Measurements from ENCODE around the gene MAFG. TPM values are rescaled to one million over a fixed set of nuclear protein-coding genes. Genes with fewer than 3 reads are reported as not detected.

Gene MAFG
- total RNA-seq, 1 experiment from 2014 or later = 49.7 TPM

- BruUV-seq (replicated peaks) = no TSS peak
- Histone ChIP-seq H3K27me3 (replicated peaks; ENCODE audit: insufficient read depth, low read depth, low read length, poor library complexity) (no peaks in the 10 kb centered on the region), H3K9me3 (ENCODE audit: low read depth, low read length, poor library complexity, severe bottlenecking) (no peaks in the 10 kb centered on the region), H3K4me1 (ENCODE audit: insufficient read depth, low read length, poor library complexity, severe bottlenecking) (peaks cover 10% of the 10 kb centered on the region), H3K27ac (ENCODE audit: low read depth, low read length, poor library complexity, severe bottlenecking) (no peak overlapping the region), H3K36me3 (ENCODE audit: insufficient read depth, low read length, poor library complexity, severe bottlenecking) (peaks cover 79% of the 10 kb centered on the region), H3K4me3 (ENCODE audit: low read depth, low read length, poor library complexity, severe bottlenecking) (no peak overlapping the region)
- intact Hi-C loops (cut with micrococcal nuclease; ENCODE audit: unreplicated experiment) = no loop called here
- no peak for TF ChIP-seq EZH2 (IDR thresholded peaks at IDR 0.05; ENCODE audit: borderline replicate concordance, low read depth, low read length, poor library complexity, severe bottlenecking)
- no peak for TF ChIP-seq CTCF (conservative IDR thresholded peaks at IDR 0.05; ENCODE audit: low read depth, low read length)
- ChIA-PET POLR2A (ENCODE audit: low non-redundant PET) (no interaction called here), CTCF (no interaction called here)
- DNase-seq (ENCODE audit: low spot score) = no peak
These were observed 42.1 kb downstream of the MAFG start for GRCh38 chr17:81885454-81885853.

GRCh38 chr17:81884968-81885367 is 42.6 kb downstream of the MAFG start:
- intact Hi-C loops (cut with micrococcal nuclease; ENCODE audit: unreplicated experiment) = no loop called here
- POLR2A ChIA-PET (ENCODE audit: low non-redundant PET) = no interaction called here
- no peak for DNase-seq (ENCODE audit: low spot score)
- Histone ChIP-seq H3K4me3 (ENCODE audit: low read depth, low read length, poor library complexity, severe bottlenecking) (no peak overlapping the region), H3K36me3 (ENCODE audit: insufficient read depth, low read length, poor library complexity, severe bottlenecking) (peaks cover 79% of the 10 kb centered on the region), H3K27me3 (replicated peaks; ENCODE audit: insufficient read depth, low read depth, low read length, poor library complexity) (no peaks in the 10 kb centered on the region), H3K27ac (ENCODE audit: low read depth, low read length, poor library complexity, severe bottlenecking) (no peak overlapping the region), H3K4me1 (ENCODE audit: insufficient read depth, low read length, poor library complexity, severe bottlenecking) (peaks cover 6% of the 10 kb centered on the region), H3K9me3 (ENCODE audit: low read depth, low read length, poor library complexity, severe bottlenecking) (no peaks in the 10 kb centered on the region)
- TF ChIP-seq CTCF (conservative IDR thresholded peaks at IDR 0.05; ENCODE audit: low read depth, low read length) (no peak), EZH2 (IDR thresholded peaks at IDR 0.05; ENCODE audit: borderline replicate concordance, low read depth, low read length, poor library complexity, severe bottlenecking) (no peak)
- CTCF ChIA-PET = no interaction called here
- no TSS peak for BruUV-seq (replicated peaks)

GRCh38 chr17:81884520-81884919 is 43.0 kb downstream of the MAFG start:
- no peak for DNase-seq (ENCODE audit: low spot score)

More at GRCh38 chr17:81884520-81884919, 43.0 kb downstream of the MAFG start:
- BruUV-seq (replicated peaks) = no TSS peak
- H3K36me3 ChIP-seq (ENCODE audit: insufficient read depth, low read length, poor library complexity, severe bottlenecking) = peaks cover 79% of the 10 kb centered on the region
- H3K4me1 ChIP-seq (ENCODE audit: insufficient read depth, low read length, poor library complexity, severe bottlenecking) = peaks cover 1% of the 10 kb centered on the region
- H3K27ac ChIP-seq (ENCODE audit: low read depth, low read length, poor library complexity, severe bottlenecking) = no peak overlapping the region
- ChIA-PET POLR2A (ENCODE audit: low non-redundant PET) (no interaction called here), CTCF (no interaction called here)
- intact Hi-C loops (cut with micrococcal nuclease; ENCODE audit: unreplicated experiment) = no loop called here
- H3K4me3 ChIP-seq (ENCODE audit: low read depth, low read length, poor library complexity, severe bottlenecking) = no peak overlapping the region
- no peaks in the 10 kb centered on the region for H3K9me3 ChIP-seq (ENCODE audit: low read depth, low read length, poor library complexity, severe bottlenecking)
- TF ChIP-seq EZH2 (IDR thresholded peaks at IDR 0.05; ENCODE audit: borderline replicate concordance, low read depth, low read length, poor library complexity, severe bottlenecking) = no peak
- TF ChIP-seq CTCF (conservative IDR thresholded peaks at IDR 0.05; ENCODE audit: low read depth, low read length) = no peak
- H3K27me3 ChIP-seq (replicated peaks; ENCODE audit: insufficient read depth, low read depth, low read length, poor library complexity) = no peaks in the 10 kb centered on the region
